GM12873 (cell line): ENCODE data around the gene ABCE1.

ENCODE experiments used
- CTCF ChIP-seq: IDR thresholded peaks from 2 replicates; pipeline ENCODE4 v1.5.1; 2012; ENCODE audit warnings: low read depth, mild to moderate bottlenecking, moderate library complexity, low read length, control low read depth; ENCODE audit not compliant: insufficient read depth; ENCODE audit errors: missing control alignments

Gene ABCE1

DNA sequence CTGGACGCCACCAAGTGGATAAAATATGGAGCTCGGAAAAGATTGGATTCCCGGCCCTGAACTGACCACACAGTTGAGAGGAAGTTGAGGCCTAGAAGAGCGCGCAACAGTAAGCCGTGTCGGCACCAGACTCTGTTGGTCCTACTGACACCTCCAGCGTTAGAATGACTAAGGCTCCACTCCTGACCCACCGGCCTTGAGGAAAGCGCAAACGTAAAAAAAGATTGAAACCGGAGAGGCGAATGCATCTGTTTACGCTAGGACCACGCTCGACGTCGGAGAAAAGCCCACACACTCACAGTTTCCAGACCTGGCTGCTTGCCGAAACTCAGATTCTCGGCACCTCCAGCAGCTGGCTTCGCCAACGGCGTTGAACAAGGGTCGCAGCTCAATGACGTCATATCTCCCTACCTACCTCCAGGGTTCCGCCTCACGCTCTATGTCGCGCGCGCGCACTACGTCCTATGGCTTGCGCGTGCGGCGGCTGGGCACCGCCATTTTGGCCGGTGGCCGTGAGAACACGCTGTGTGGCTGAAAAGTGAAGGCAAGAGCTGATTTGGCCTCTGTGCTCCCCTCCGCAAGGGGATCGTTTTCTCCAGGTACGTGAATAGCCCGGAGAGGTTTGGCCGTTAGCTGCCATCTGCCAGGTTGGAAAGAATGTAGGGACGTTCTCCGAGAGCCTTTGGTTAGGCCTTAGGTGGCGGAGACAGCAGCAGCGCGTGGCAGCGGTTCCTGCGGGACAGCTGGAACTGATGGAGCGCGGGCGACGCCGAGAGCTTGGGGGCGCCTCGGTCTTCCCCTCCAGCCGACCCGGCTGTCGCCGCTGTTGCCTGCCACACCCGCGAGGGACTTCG is at the start of gene ABCE1, which contains the start of gene ANAPC10:
ABCE1 (plus strand) TSS at position 491 of the 854 bp plus-strand sequence. CDS start 6,102 bp downstream, outside the sequence.
ANAPC10 (minus strand) TSS at position 376 of the 854 bp plus-strand sequence. CDS start 2,097 bp downstream, outside the sequence.
- no peak for TF ChIP-seq CTCF

DNA sequence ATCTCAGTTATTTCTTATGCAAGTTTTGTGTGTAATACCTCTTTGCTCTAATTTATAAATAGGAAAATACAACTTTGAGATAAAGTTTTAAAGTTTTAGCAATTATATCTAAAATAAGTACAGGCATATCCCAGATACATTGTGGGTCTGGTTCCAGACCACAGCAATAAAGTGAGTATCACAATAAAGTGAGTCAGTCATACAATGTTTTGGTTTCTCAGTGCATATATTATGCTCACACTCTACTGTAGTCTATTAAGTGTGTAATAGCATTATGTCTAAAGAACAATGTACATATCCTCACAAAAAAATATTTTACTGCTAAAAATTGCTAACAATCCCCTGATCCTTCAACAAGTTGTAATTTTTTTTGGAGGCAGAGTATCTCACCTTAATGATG is 49.3 kb upstream of the ABCE1 start:
- no peak for TF ChIP-seq CTCF

DNA sequence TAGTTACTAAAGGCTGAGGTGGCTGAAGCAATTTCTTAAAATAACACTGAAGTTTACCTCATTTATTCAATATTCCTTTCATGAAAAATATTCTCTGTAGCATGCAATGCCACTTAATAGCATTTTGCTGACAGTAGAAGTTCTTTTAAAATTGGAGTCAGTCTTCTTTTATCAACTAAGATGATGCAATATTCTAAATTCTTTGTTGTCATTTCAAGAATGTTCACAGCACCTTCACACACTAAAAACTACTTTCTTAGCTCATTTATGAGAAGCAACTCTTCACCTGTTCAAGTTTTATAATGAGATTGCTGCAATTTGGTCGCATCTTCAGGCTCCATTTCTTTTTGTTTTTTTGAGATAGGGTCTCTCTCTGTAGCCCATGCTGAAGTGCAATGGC is 48.9 kb upstream of the ABCE1 start:
- no peak for TF ChIP-seq CTCF

- no peak for TF ChIP-seq CTCF
Observed at GRCh38 chr4:145055533-145056257, 42.4 kb upstream of the ABCE1 start.

DNA sequence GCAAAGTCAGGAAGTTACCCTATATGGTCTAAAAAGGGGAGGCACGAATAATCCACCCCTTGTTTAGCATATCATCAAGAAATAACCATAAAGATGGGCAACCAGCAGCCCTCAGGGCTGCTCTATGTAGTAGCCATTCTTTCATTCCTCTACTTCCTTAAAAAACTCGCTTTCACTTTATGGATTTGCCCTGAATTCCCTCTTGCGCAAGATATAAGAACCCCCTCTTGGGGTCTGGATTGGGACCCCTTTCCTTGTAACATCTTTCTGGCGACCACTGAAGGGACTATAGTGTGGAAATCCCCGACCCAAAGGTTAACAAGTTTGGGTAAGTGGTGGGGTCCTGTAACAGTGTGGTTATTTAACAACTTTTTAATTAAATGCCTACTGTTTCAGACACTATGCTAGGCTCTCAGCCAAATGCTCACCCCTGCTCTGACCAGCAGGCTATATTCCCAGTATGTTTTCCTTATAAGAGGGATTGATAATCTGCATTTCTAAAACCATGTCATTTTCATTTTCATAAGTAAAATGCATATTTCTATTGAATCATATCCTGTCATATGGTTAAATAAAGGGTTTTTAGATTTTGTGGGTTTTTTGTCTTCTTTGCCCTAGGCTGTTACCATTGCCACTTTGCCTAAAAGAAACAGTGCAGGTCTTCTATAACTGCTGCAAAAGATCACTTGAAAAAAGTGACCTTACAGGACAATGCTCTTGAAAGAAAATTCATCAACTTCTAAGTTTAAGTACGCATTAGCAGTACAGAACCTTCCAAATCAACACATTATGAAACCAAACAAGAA is 41.6 kb upstream of the ABCE1 start:
- TF ChIP-seq CTCF, result no peak

- TF ChIP-seq CTCF, result no peak
Observed at GRCh38 chr4:145058256-145058655, 39.9 kb upstream of the ABCE1 start.
